Gastroesophageal sphincter (tissue), 4 donors: ENCODE measurements around the gene ADCY2. TPM values are rescaled to one million over a fixed set of nuclear protein-coding genes. Genes with fewer than 3 reads are reported as not detected.
A peak's percentile ranks its signal among the peaks of the same experiment; 100 is the strongest.

Experiments used
- ATAC-seq: fragments of 150-250 bp; one replicate; pipeline ENCODE4 v1.9.1; 2016; ENCODE audit warnings: mild to moderate bottlenecking, moderate library complexity
- H3K27ac ChIP-seq, 4 donors: fragments of 200-600 bp; sonication (generic) in 3 of 4; 1 replicate in 3 of 4; 2 replicates in 1 of 4; pipeline ENCODE4 v1.5.1; 2016 to 2019
- H3K27me3 ChIP-seq: fragments of 200-600 bp; sonication (generic); one replicate; pipeline ENCODE4 v1.5.1; 2019
- H3K36me3 ChIP-seq, 2 donors: fragments of 200-600 bp; sonication (generic); one replicate each; pipeline ENCODE4 v1.5.1; 2019; ENCODE audit warnings: control low read depth in 1 of 2
- H3K4me1 ChIP-seq, 3 donors: fragments of 200-600 bp; sonication (generic); 1 replicate in 2 of 3; 2 replicates in 1 of 3; pipeline ENCODE4 v1.5.1; 2016 to 2019; ENCODE audit warnings: control low read depth in 2 of 3
- H3K4me3 ChIP-seq, 2 donors: fragments of 200-600 bp; sonication (generic); one replicate each; pipeline ENCODE4 v1.5.1; 2019; ENCODE audit warnings: mild to moderate bottlenecking in 1 of 2, moderate library complexity in 1 of 2
- H3K9me3 ChIP-seq, 3 donors: fragments of 200-600 bp; sonication (generic); one replicate each; pipeline ENCODE4 v1.5.1; 2017 to 2019; ENCODE audit warnings: control low read depth in 2 of 3
- CTCF ChIP-seq, 4 experiments: fragments of 200-600 bp in 2 of 4; fragments of 450-650 bp in 2 of 4; sonication (generic) in 1 of 4; IDR thresholded peaks; one replicate each; pipeline ENCODE4 v1.5.1; 2017 to 2019; ENCODE audit warnings: antibody characterized with exemption in 4 of 4, mild to moderate bottlenecking in 2 of 4, moderate library complexity in 2 of 4
- EP300 ChIP-seq: sonication (generic); formaldehyde crosslinking; IDR thresholded peaks from one replicate; pipeline ENCODE4 v1.6.1; 2017; ENCODE audit warnings: antibody characterized with exemption, mild to moderate bottlenecking
- POLR2A ChIP-seq, 2 donors: fragments of 450-650 bp; IDR thresholded peaks; one replicate each; pipeline ENCODE4 v1.6.1; 2017; ENCODE audit warnings: antibody characterized with exemption in 2 of 2, mild to moderate bottlenecking in 2 of 2, moderate library complexity in 1 of 2
- POLR2AphosphoS5 ChIP-seq: sonication (generic); formaldehyde crosslinking; IDR thresholded peaks from one replicate; pipeline ENCODE4 v1.6.1; 2017; ENCODE audit warnings: antibody characterized with exemption
- WGBS, 2 donors: methylation state at CpG; one replicate each; pipeline ENCODE4 v1.1.5; 2018; ENCODE audit warnings: low coverage in 1 of 2; 5-methylcytosine and 5-hydroxymethylcytosine counted together
- total RNA-seq, 4 donors: library from RNA; depleted of rRNA; stranded (reverse); fragments of >200 nt; gene quantifications; one replicate each; pipeline ENCODE4 v1.1.0, GENCODE V29; 2016

Gene ADCY2
- total RNA-seq, 4 donors from 2014 or later: 5.8 to 15.9 (median 8.9) TPM

GRCh38 chr5:7388553-7388952, 7.4 kb upstream of the ADCY2 start:
- H3K27ac ChIP-seq: no peak overlapping the region
- H3K9me3 ChIP-seq: no peaks in the 10 kb centered on the region
- peaks cover 0 to 9% (median 0%) of the 10 kb centered on the region in 3 donors for H3K4me1 ChIP-seq
- H3K27me3 ChIP-seq: no peaks in the 10 kb centered on the region
- TF ChIP-seq POLR2A (IDR thresholded peaks at IDR 0.05): no peak
- no peak for TF ChIP-seq EP300
- no peak for TF ChIP-seq POLR2AphosphoS5
- TF ChIP-seq CTCF (IDR thresholded peaks at IDR 0.05): no peak
- ATAC-seq: no peak
- H3K4me3 ChIP-seq: no peak overlapping the region
- WGBS, 2 donors: 73 to 79% methylated on average over 3 of the region's 3 CpGs
- no peaks in the 10 kb centered on the region for H3K36me3 ChIP-seq

GRCh38 chr5:7391215-7391614, 4.7 kb upstream of the ADCY2 start:
- no peaks in the 10 kb centered on the region for H3K36me3 ChIP-seq
- TF ChIP-seq POLR2A (IDR thresholded peaks at IDR 0.05): no peak
- no peak for TF ChIP-seq POLR2AphosphoS5
- no peak for TF ChIP-seq CTCF (IDR thresholded peaks at IDR 0.05)
- TF ChIP-seq EP300: no peak
- no peak overlapping the region for H3K4me3 ChIP-seq
- no peak for ATAC-seq
- H3K27ac ChIP-seq: no peak overlapping the region
- no peaks in the 10 kb centered on the region for H3K9me3 ChIP-seq
- H3K4me1 ChIP-seq: peaks cover 0 to 21% (median 5%) of the 10 kb centered on the region in 3 donors
- WGBS, 2 donors: 81 to 96% methylated on average over 9 of the region's 9 CpGs
- peaks cover 18% of the 10 kb centered on the region for H3K27me3 ChIP-seq

- H3K9me3 ChIP-seq: no peaks in the 10 kb centered on the region
- TF ChIP-seq CTCF (IDR thresholded peaks at IDR 0.05): peak; percentile 39 to 70 (median 44)
- no peak for TF ChIP-seq POLR2AphosphoS5
- ATAC-seq: no peak
- H3K36me3 ChIP-seq: no peaks in the 10 kb centered on the region
- whole genome bisulfite sequencing, 2 donors: 60 to 67% methylated on average over 6 to 10 of the region's 15 CpGs
- H3K4me1 ChIP-seq: peaks cover 0 to 26% (median 5%) of the 10 kb centered on the region in 3 donors
- H3K27ac ChIP-seq: no peak overlapping the region
- no peak overlapping the region for H3K4me3 ChIP-seq
- H3K27me3 ChIP-seq: peaks cover 22% of the 10 kb centered on the region
Observed at GRCh38 chr5:7391814-7392692, 3.9 kb upstream of the ADCY2 start.

GRCh38 chr5:7392693-7393024, 3.3 kb upstream of the ADCY2 start:
- Histone ChIP-seq H3K27me3 (peaks cover 22% of the 10 kb centered on the region), H3K9me3 (no peaks in the 10 kb centered on the region), H3K4me3 (no peak overlapping the region), H3K4me1 (peaks cover 0 to 32% (median 5%) of the 10 kb centered on the region in 3 donors), H3K36me3 (no peaks in the 10 kb centered on the region), H3K27ac (no peak overlapping the region)
- TF ChIP-seq CTCF (IDR thresholded peaks at IDR 0.05) (no peak), POLR2A (IDR thresholded peaks at IDR 0.05) (no peak), POLR2AphosphoS5 (no peak), EP300 (no peak)
- 83 to 86% methylated on average over 2 to 3 of the region's 3 CpGs for WGBS, 2 donors
- no peak for ATAC-seq
